ENCODE results near the gene CISTR. TPM values are rescaled to one million over a fixed set of nuclear protein-coding genes. Genes with fewer than 3 reads are reported as not detected.

CISTR gene
- total RNA-seq: not detected in 2 replicates

DNA sequence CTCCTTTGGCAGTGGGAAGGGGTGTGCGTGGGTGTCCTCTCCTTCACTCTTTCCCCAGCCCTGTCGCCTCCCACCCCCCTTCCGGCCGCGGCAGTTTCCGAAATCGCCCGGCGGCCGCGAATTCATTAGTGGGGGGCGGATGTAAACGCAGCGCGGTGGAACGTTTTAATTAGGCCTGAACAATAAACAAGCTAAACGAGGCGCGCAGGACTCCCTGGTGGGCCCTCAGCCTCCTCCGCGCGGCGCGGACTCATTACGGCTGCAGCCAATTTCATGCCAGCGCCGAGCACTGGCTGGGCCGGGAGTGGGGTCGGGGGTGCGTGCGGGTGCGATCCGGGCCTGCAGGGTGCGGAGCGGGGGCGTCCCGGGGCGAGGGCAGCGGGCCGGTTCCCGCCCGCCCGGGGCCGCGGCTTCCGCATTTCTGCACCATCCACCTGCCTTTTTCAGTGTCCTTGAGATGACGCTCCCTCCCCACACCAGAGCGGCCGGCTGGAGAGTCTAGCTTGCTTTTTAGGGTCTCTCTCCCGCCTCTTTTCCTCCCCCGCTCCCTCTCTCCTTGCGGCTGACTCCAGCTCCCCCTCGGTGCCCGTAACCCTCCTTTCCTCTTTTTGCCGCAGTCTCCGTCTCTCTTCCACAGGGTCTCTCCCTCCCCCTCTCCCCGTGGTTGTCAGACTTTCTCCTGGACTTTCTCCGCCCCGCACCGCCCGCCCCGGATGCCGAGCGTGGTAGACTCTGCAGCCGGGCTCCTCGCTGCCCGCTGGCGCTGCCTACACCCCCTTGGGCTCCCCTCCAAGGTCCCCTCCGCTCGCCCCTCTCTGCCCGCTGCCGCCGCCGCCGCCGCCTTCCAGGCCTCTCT lies at the start of gene CISTR:
Gene CISTR (minus strand): TSS at position 644 of the 856 bp plus-strand sequence.

DNA sequence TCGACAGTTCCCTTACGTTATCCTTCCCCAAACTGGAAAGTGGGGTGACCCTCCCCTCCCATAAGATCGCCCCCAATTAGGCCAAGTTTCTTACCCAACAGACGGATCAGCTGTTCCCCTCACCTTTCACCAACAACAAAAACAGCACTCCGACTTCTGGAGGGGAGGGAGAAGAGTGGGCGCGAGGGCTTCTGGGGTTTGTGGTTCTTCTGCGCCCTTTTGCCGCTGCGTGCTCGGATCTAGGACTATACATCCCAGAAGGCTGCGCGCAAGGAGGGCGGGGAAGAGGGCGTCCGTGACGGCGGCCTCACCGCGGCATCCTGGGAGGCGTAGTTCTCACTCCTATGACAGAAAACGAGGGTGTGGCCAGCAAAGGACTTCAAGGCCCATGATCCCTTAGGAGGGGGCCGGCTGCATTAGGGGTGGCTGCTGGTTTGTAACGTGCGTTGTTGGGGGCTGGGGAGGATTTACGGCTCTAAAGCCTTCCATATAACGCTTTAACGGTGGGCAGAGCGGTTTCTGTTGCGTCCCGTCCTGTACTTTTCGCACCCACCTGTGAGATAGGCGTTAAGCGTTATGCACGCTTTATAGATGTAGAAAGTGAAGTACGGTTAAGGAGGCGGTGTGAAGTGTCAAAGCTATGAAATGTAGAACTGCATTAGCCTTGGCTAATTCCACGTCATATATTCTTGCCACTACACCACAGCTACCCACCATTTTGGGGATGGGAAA lies 24.3 kb downstream of the CISTR start, which contains the start of gene CALCOCO1:
Gene CALCOCO1 (minus strand): TSS at position 143 of the 732 bp plus-strand sequence. CDS start 2,210 bp downstream, outside the sequence.

Other genes starting within 250 kb of the CISTR start
- gene NPFF, start 244.5 kb downstream of the CISTR start, total RNA-seq: not detected in 2 replicates
- gene ATF7, start 125.6 kb downstream of the CISTR start, total RNA-seq: 7.2 and 13.7 TPM in 2 replicates
- gene ATP5MC2, start 75.9 kb downstream of the CISTR start, total RNA-seq: 149 and 189 TPM in 2 replicates
- gene CALCOCO1, start 24.5 kb downstream of the CISTR start, total RNA-seq: 129 and 188 TPM in 2 replicates
- 0.11 TPM in 1 of 2 replicates, not detected in the other for gene HOXC13, start 186.9 kb upstream of the CISTR start, total RNA-seq
- not detected in 2 replicates for gene HOXC12, start 202.9 kb upstream of the CISTR start, total RNA-seq
- gene HOXC11, start 221.1 kb upstream of the CISTR start, total RNA-seq: not detected in 2 replicates
- gene HOTAIR, start 223.0 kb upstream of the CISTR start, total RNA-seq: not detected in 2 replicates
- gene HOXC10, start 233.2 kb upstream of the CISTR start, total RNA-seq: not detected in 2 replicates
- gene HOXC9, start 248.2 kb upstream of the CISTR start, total RNA-seq: 0.65 TPM in 1 of 2 replicates, not detected in the other

All from placental epithelial cell (primary cell).